Cardiac fibroblast (primary cell): ENCODE data around the gene C1orf232.

Experiments
- DNase-seq, 2 donors: peaks; one replicate each; pipeline versions ENCODE4 v3.0.0 to v3.0.0-alpha.2; 2010; ENCODE audit warnings: low read depth in 2 of 2
- H3K4me3 ChIP-seq, 2 donors: replicated peaks in 1 of 2; 1 replicate in 1 of 2; 2 replicates in 1 of 2; pipeline ENCODE4 v1.5.1; 2011; ENCODE audit warnings: low read depth in 2 of 2, low read length in 2 of 2, mild to moderate bottlenecking in 2 of 2, moderate library complexity in 1 of 2
- CTCF ChIP-seq: IDR thresholded peaks from one replicate; pipeline ENCODE4 v1.5.1; 2011; ENCODE audit warnings: low read depth, mild to moderate bottlenecking, low read length, inconsistent platforms

C1orf232 gene

GRCh38 chr1:26161415-26162219 lies 7.1 kb downstream of the C1orf232 start:
- TF ChIP-seq CTCF = no peak
- peak; percentile 50 to 51 for DNase-seq
- H3K4me3 ChIP-seq = peak overlapping the region; percentile 25 to 38

GRCh38 chr1:26160527-26161414 lies 8.0 kb downstream of the C1orf232 start:
- TF ChIP-seq CTCF = no peak
- no peak for DNase-seq
- no peak overlapping the region for H3K4me3 ChIP-seq

GRCh38 chr1:26159743-26160039 lies 9.1 kb downstream of the C1orf232 start:
- DNase-seq = no peak
- no peak overlapping the region for H3K4me3 ChIP-seq
- TF ChIP-seq CTCF = no peak

- no peak within 1 kb of the TSS for H3K4me3 ChIP-seq
- TF ChIP-seq CTCF = no peak
- no peak for DNase-seq
Observed at GRCh38 chr1:26158908-26159742, 9.6 kb downstream of the C1orf232 start, which contains the start of gene FAM110D. Gene FAM110D (plus strand): TSS chr1:26159079. CDS start chr1:26161292, 2,213 bp downstream.

GRCh38 chr1:26158271-26158907 lies 10.4 kb downstream of the C1orf232 start:
- no peak for TF ChIP-seq CTCF
- no peak for DNase-seq
- no peak overlapping the region for H3K4me3 ChIP-seq
